SK-N-MC (cell line): Measurements from ENCODE around the gene BABAM2.

ENCODE experiments used
- EZH2 ChIP-seq: fragments of 200-600 bp; sonication (generic); IDR thresholded peaks from one replicate; pipeline ENCODE4 v1.6.1; 2017; ENCODE audit warnings: antibody characterized with exemption
- FOXP2 ChIP-seq: optimal IDR thresholded peaks from 2 replicates; pipeline ENCODE3; 2011; ENCODE audit warnings: mild to moderate bottlenecking, moderate library complexity; ENCODE audit not compliant: insufficient read depth; ENCODE audit errors: extremely low read length, control extremely low read depth
- POLR2AphosphoS5 ChIP-seq: IDR thresholded peaks from 2 replicates; pipeline ENCODE4 v1.6.1; 2012; ENCODE audit warnings: mild to moderate bottlenecking, low read depth, low read length, borderline replicate concordance

- TF ChIP-seq POLR2AphosphoS5: no peak
- no peak for TF ChIP-seq EZH2
- TF ChIP-seq FOXP2: no peak
These were observed 459.7 kb downstream of the BABAM2 start for GRCh38 chr2:28350196-28350595.
